HG03060 (cell line): ENCODE measurements around the gene CDC42EP3.
A peak's percentile ranks its signal among the peaks of the same experiment; 100 is the strongest.

Experiments used
- ATAC-seq: cut with Tn5 transposase; IDR thresholded peaks from one replicate; pipeline ENCODE4 v1.9.1; 2021; ENCODE audit warnings: low read depth, moderate number of reproducible peaks; ENCODE audit not compliant: unreplicated experiment

CDC42EP3 gene

GRCh38 chr2:37619959-37620300 lies 51.5 kb downstream of the CDC42EP3 start:
- no peak for ATAC-seq

- ATAC-seq = no peak
Observed at GRCh38 chr2:37619230-37619958, 52.0 kb downstream of the CDC42EP3 start.

- ATAC-seq = no peak
Observed at GRCh38 chr2:37618326-37618725, 53.1 kb downstream of the CDC42EP3 start.

GRCh38 chr2:37617119-37617892 lies 54.1 kb downstream of the CDC42EP3 start:
- no peak for ATAC-seq

GRCh38 chr2:37616677-37617005 lies 54.8 kb downstream of the CDC42EP3 start:
- ATAC-seq = peak; percentile 43

GRCh38 chr2:37615804-37616676 lies 55.4 kb downstream of the CDC42EP3 start:
- no peak for ATAC-seq

GRCh38 chr2:37614061-37614738 lies 57.2 kb downstream of the CDC42EP3 start:
- ATAC-seq = no peak

- ATAC-seq = no peak
Observed at GRCh38 chr2:37612382-37612781, 59.1 kb downstream of the CDC42EP3 start.

GRCh38 chr2:37610638-37611289 lies 60.7 kb downstream of the CDC42EP3 start:
- ATAC-seq = no peak

GRCh38 chr2:37609782-37610181 lies 61.7 kb downstream of the CDC42EP3 start:
- ATAC-seq = no peak

- no peak for ATAC-seq
Observed at GRCh38 chr2:37604716-37605115, 66.7 kb downstream of the CDC42EP3 start.

- no peak for ATAC-seq
Observed at GRCh38 chr2:37602702-37603101, 68.7 kb downstream of the CDC42EP3 start.

GRCh38 chr2:37602040-37602439 lies 69.4 kb downstream of the CDC42EP3 start:
- no peak for ATAC-seq

- no peak for ATAC-seq
Observed at GRCh38 chr2:37601569-37601968, 69.9 kb downstream of the CDC42EP3 start.

- ATAC-seq = no peak
Observed at GRCh38 chr2:37600735-37601134, 70.7 kb downstream of the CDC42EP3 start.

GRCh38 chr2:37599688-37600525 lies 71.5 kb downstream of the CDC42EP3 start:
- no peak for ATAC-seq

GRCh38 chr2:37593694-37594093 lies 77.7 kb downstream of the CDC42EP3 start:
- no peak for ATAC-seq

GRCh38 chr2:37593024-37593423 lies 78.4 kb downstream of the CDC42EP3 start:
- ATAC-seq = no peak
